ENCODE results near the gene MAN1C1.

GRCh38 chr1:25712299-25712970 lies 95.8 kb downstream of the MAN1C1 start:
- TF ChIP-seq POLR2A (IDR thresholded peaks at IDR 0.05; ENCODE audit: low read depth, low read length): no peak
- TF ChIP-seq POLR2AphosphoS5 (IDR thresholded peaks at IDR 0.05; ENCODE audit: low read depth, low read length): no peak
- no peak for TF ChIP-seq TAF1 (IDR thresholded peaks at IDR 0.05; ENCODE audit: low read depth, low read length)
- no peak for TF ChIP-seq PAX5 (IDR thresholded peaks at IDR 0.05; ENCODE audit: insufficient read depth, low read length, severe bottlenecking)
- no peak for TF ChIP-seq POU2F2 (IDR thresholded peaks at IDR 0.05; ENCODE audit: low read depth, low read length)
- TF ChIP-seq SPI1 (IDR thresholded peaks at IDR 0.05; ENCODE audit: low read depth, low read length): no peak

All from GM12891 (cell line).